ENCODE results near the gene C2CD4C. TPM values are rescaled to one million over a fixed set of nuclear protein-coding genes. Genes with fewer than 3 reads are reported as not detected.

C2CD4C gene
- polyA plus RNA-seq, 6 donors from 2014 or later, result not detected

- DNase-seq (no peak), ATAC-seq (ENCODE audit: low read depth in 2 of 2) (no peak)
- peaks cover 0 to 6% of the 10 kb centered on the region in 2 donors for H3K36me3 Mint-ChIP-seq
- no peak overlapping the region for H3K27ac Mint-ChIP-seq
- peaks cover 0 to 2% (median 0%) of the 10 kb centered on the region in 7 donors for H3K9me3 Mint-ChIP-seq
- peaks cover 16 to 34% (median 19%) of the 10 kb centered on the region in 3 donors for H3K27me3 Mint-ChIP-seq
- H3K4me1 Mint-ChIP-seq, result peaks cover 6 to 10% (median 7%) of the 10 kb centered on the region in 3 donors
- peak overlapping the region in 2 of 8 donors; percentile 21 to 51 for H3K4me3 Mint-ChIP-seq
These were observed 1.2 kb downstream of the C2CD4C start for GRCh38 chr19:407511-408440.

- peaks cover 6 to 10% (median 7%) of the 10 kb centered on the region in 3 donors for H3K4me1 Mint-ChIP-seq
- peaks cover 16 to 34% (median 19%) of the 10 kb centered on the region in 3 donors for H3K27me3 Mint-ChIP-seq
- H3K4me3 Mint-ChIP-seq, result peak overlapping the region in 2 of 8 donors; percentile 13 to 81
- H3K27ac Mint-ChIP-seq, result no peak overlapping the region
- H3K9me3 Mint-ChIP-seq, result peaks cover 0 to 2% (median 0%) of the 10 kb centered on the region in 7 donors
- peaks cover 0 to 6% of the 10 kb centered on the region in 2 donors for H3K36me3 Mint-ChIP-seq
- ATAC-seq (ENCODE audit: low read depth in 2 of 2) (no peak), DNase-seq (no peak)
These were observed 1.9 kb downstream of the C2CD4C start for GRCh38 chr19:406971-407510.

- ATAC-seq (ENCODE audit: low read depth in 2 of 2), result no peak
These were observed 2.7 kb downstream of the C2CD4C start for GRCh38 chr19:406135-406781.

GRCh38 chr19:405121-405965 is 3.6 kb downstream of the C2CD4C start:
- no peak overlapping the region for H3K27ac Mint-ChIP-seq
- H3K9me3 Mint-ChIP-seq, result peaks cover 0 to 2% (median 0%) of the 10 kb centered on the region in 7 donors
- peaks cover 0 to 6% of the 10 kb centered on the region in 2 donors for H3K36me3 Mint-ChIP-seq
- H3K27me3 Mint-ChIP-seq, result peaks cover 16 to 34% (median 19%) of the 10 kb centered on the region in 3 donors
- no peak for DNase-seq
- peaks cover 6 to 10% (median 7%) of the 10 kb centered on the region in 3 donors for H3K4me1 Mint-ChIP-seq
- ATAC-seq (ENCODE audit: low read depth in 2 of 2), result no peak
- peak overlapping the region in 1 of 8 donors; percentile 25 for H3K4me3 Mint-ChIP-seq

More at GRCh38 chr19:406135-406781, 2.7 kb downstream of the C2CD4C start:
- Mint-ChIP-seq H3K4me3 (peak overlapping the region in 4 of 8 donors; percentile 9 to 81 (median 30)), H3K9me3 (peaks cover 0 to 2% (median 0%) of the 10 kb centered on the region in 7 donors), H3K27ac (no peak overlapping the region), H3K36me3 (peaks cover 0 to 6% of the 10 kb centered on the region in 2 donors), H3K4me1 (peaks cover 6 to 10% (median 7%) of the 10 kb centered on the region in 3 donors), H3K27me3 (peaks cover 16 to 34% (median 19%) of the 10 kb centered on the region in 3 donors)
- no peak for DNase-seq

GRCh38 chr19:403221-404027 is 5.5 kb downstream of the C2CD4C start:
- Mint-ChIP-seq H3K27me3 (peaks cover 8 to 29% (median 9%) of the 10 kb centered on the region in 3 donors), H3K27ac (no peak overlapping the region)

GRCh38 chr19:402786-403185 is 6.2 kb downstream of the C2CD4C start:
- H3K27me3 Mint-ChIP-seq, result peaks cover 8 to 29% (median 9%) of the 10 kb centered on the region in 3 donors
- H3K4me1 Mint-ChIP-seq, result peaks cover 0 to 3% (median 0%) of the 10 kb centered on the region in 3 donors
- H3K27ac Mint-ChIP-seq, result no peak overlapping the region
- ATAC-seq (ENCODE audit: low read depth in 2 of 2) (no peak), DNase-seq (no peak)
- H3K4me3 Mint-ChIP-seq, result no peak overlapping the region
- peaks cover 0 to 1% (median 0%) of the 10 kb centered on the region in 7 donors for H3K9me3 Mint-ChIP-seq
- no peaks in the 10 kb centered on the region for H3K36me3 Mint-ChIP-seq

More at GRCh38 chr19:403221-404027, 5.5 kb downstream of the C2CD4C start:
- no peak for DNase-seq
- ATAC-seq (ENCODE audit: low read depth in 2 of 2), result no peak
- Mint-ChIP-seq H3K4me1 (peaks cover 0 to 3% (median 0%) of the 10 kb centered on the region in 3 donors), H3K9me3 (no peaks in the 10 kb centered on the region), H3K4me3 (no peak overlapping the region), H3K36me3 (no peaks in the 10 kb centered on the region)

GRCh38 chr19:401866-402511 is 7.0 kb downstream of the C2CD4C start:
- Mint-ChIP-seq H3K36me3 (no peaks in the 10 kb centered on the region), H3K4me3 (no peak overlapping the region), H3K4me1 (peaks cover 0 to 3% (median 0%) of the 10 kb centered on the region in 3 donors), H3K9me3 (peaks cover 0 to 4% (median 0%) of the 10 kb centered on the region in 7 donors), H3K27me3 (peaks cover 8 to 29% (median 9%) of the 10 kb centered on the region in 3 donors), H3K27ac (no peak overlapping the region)
- DNase-seq, result no peak
- ATAC-seq (ENCODE audit: low read depth in 2 of 2), result no peak

- DNase-seq (no peak), ATAC-seq (ENCODE audit: low read depth in 2 of 2) (no peak)
These were observed 7.7 kb downstream of the C2CD4C start for GRCh38 chr19:400976-401865.

GRCh38 chr19:399370-399769 is 9.6 kb downstream of the C2CD4C start:
- no peak overlapping the region for H3K4me3 Mint-ChIP-seq
- ATAC-seq (ENCODE audit: low read depth in 2 of 2) (no peak), DNase-seq (no peak)
- H3K36me3 Mint-ChIP-seq, result no peaks in the 10 kb centered on the region
- peaks cover 0 to 8% (median 6%) of the 10 kb centered on the region in 3 donors for H3K4me1 Mint-ChIP-seq
- peaks cover 3 to 9% (median 5%) of the 10 kb centered on the region in 7 donors for H3K9me3 Mint-ChIP-seq
- peaks cover 0 to 18% (median 9%) of the 10 kb centered on the region in 3 donors for H3K27me3 Mint-ChIP-seq
- H3K27ac Mint-ChIP-seq, result no peak overlapping the region

More at GRCh38 chr19:400976-401865, 7.7 kb downstream of the C2CD4C start:
- H3K4me3 Mint-ChIP-seq, result no peak overlapping the region
- H3K9me3 Mint-ChIP-seq, result peaks cover 0 to 4% (median 0%) of the 10 kb centered on the region in 7 donors
- H3K27me3 Mint-ChIP-seq, result peaks cover 8 to 29% (median 9%) of the 10 kb centered on the region in 3 donors
- no peaks in the 10 kb centered on the region for H3K36me3 Mint-ChIP-seq
- H3K27ac Mint-ChIP-seq, result no peak overlapping the region
- peaks cover 0 to 3% (median 0%) of the 10 kb centered on the region in 3 donors for H3K4me1 Mint-ChIP-seq

GRCh38 chr19:398719-399118 is 10.2 kb downstream of the C2CD4C start:
- Mint-ChIP-seq H3K4me1 (peaks cover 0 to 8% (median 6%) of the 10 kb centered on the region in 3 donors), H3K27me3 (peaks cover 0 to 16% (median 9%) of the 10 kb centered on the region in 3 donors), H3K36me3 (peaks cover 0 to under 1% of the 10 kb centered on the region in 2 donors), H3K27ac (no peak overlapping the region), H3K9me3 (peaks cover 3 to 10% (median 5%) of the 10 kb centered on the region in 7 donors), H3K4me3 (no peak overlapping the region)
- no peak for DNase-seq
- ATAC-seq (ENCODE audit: low read depth in 2 of 2), result no peak
